Kidney (tissue), 14 donors: ENCODE measurements around the gene ABLIM3. TPM values are rescaled to one million over a fixed set of nuclear protein-coding genes. Genes with fewer than 3 reads are reported as not detected.
"Not testable (repeated sequence)": the region's sequence is repeated elsewhere in the genome, so short reads cannot be mapped to it uniquely, and the experiment has no call there.

ENCODE experiments used
- DNase-seq, 5 donors: peaks; one replicate each; pipeline ENCODE4 v3.0.0-alpha.2; 2013 to 2020
- FAIRE-seq: peaks from 2 replicates; lab custom pipeline; 2012; peaks lifted over from hg19 to GRCh38; lab: Jason Lieb, UNC
- H3K27ac ChIP-seq, 2 donors: one replicate each; pipeline ENCODE4 v1.7.0; 2013; ENCODE audit warnings: low read depth in 2 of 2, low read length in 2 of 2, inconsistent platforms in 1 of 2
- H3K27me3 ChIP-seq: one replicate; pipeline ENCODE4 v1.7.1; 2013; ENCODE audit warnings: low read length, inconsistent platforms; ENCODE audit not compliant: control insufficient read depth, insufficient read depth
- H3K36me3 ChIP-seq, 3 donors: one replicate each; pipeline versions ENCODE4 v1.7.0 to v1.7.1; 2013; ENCODE audit warnings: low read length in 3 of 3, control low read depth in 1 of 3, inconsistent platforms in 1 of 3; ENCODE audit not compliant: insufficient read depth in 3 of 3, control insufficient read depth in 2 of 3
- H3K4me1 ChIP-seq, 3 donors: one replicate each; pipeline versions ENCODE4 v1.7.0 to v1.7.1; 2013; ENCODE audit warnings: low read length in 3 of 3, inconsistent platforms in 1 of 3, low read depth in 1 of 3; ENCODE audit not compliant: control insufficient read depth in 2 of 3, insufficient read depth in 2 of 3
- H3K4me3 ChIP-seq, 3 donors: one replicate each; pipeline versions ENCODE4 v1.7.0 to v1.8.1; 2013; ENCODE audit warnings: low read length in 3 of 3, control low read depth in 1 of 3, inconsistent platforms in 1 of 3
- H3K9ac ChIP-seq, 3 donors: one replicate each; pipeline versions ENCODE4 v1.7.0 to v1.7.1; 2013; ENCODE audit warnings: low read length in 3 of 3, control low read depth in 1 of 3, inconsistent platforms in 1 of 3
- H3K9me3 ChIP-seq, 3 donors: one replicate each; pipeline versions ENCODE4 v1.7.0 to v1.7.1; 2013; ENCODE audit warnings: low read length in 3 of 3, control low read depth in 1 of 3, inconsistent platforms in 1 of 3; ENCODE audit not compliant: control insufficient read depth in 2 of 3, insufficient read depth in 1 of 3
- CTCF ChIP-seq: IDR thresholded peaks from 3 replicates; pipeline ENCODE4 v1.5.1; 2012; ENCODE audit warnings: mild to moderate bottlenecking, moderate library complexity, borderline replicate concordance; ENCODE audit not compliant: insufficient read depth; ENCODE audit errors: extremely low read depth
- intact Hi-C: fragments of 100-400 bp; cut with DNase I; formaldehyde crosslinking; loops from one replicate; pipeline ENCODE4 v1.11.1; 2022
- polyA plus RNA-seq: library from polyadenylated mRNA; stranded (reverse); fragments of 350-450 nt; fragmentation: Illumina TruSeq; extraction: RNeasy Lipid Tissue Mini Kit (QIAGEN cat#74804); gene quantifications from one replicate; pipeline ENCODE4 v1.2.3, GENCODE V29; 2014; ENCODE audit warnings: low read depth, low replicate concordance; ENCODE audit not compliant: insufficient read depth
- total RNA-seq: library from RNA; stranded (reverse); fragmentation: NEBNext Ultra II Directional; extraction: Animal tissue kit (Norgen Biotek cat#: 25700); gene quantifications from one replicate; pipeline ENCODE4 v1.2.1, GENCODE V29; 2021
- donor health status: control.
- donor health status: control.
- donor health status: control.
- donor health status: control.
- donor health status: control.
- donor health status: DM: yes; HTN: yes; CAD: no.
- donor health status: Normal renal cell carcinoma (clear cell type).

The ABLIM3 gene
- total and polyA plus RNA-seq, 2 donors from 2014 or later, result 20.1 to 21.7 TPM

GRCh38 chr5:149182241-149182640, 40.9 kb downstream of the ABLIM3 start:
- Histone ChIP-seq H3K4me1 (peaks cover 0 to 4% (median 0%) of the 10 kb centered on the region in 3 donors), H3K27me3 (no peaks in the 10 kb centered on the region), H3K9ac (no peak overlapping the region), H3K36me3 (no peaks in the 10 kb centered on the region), H3K4me3 (no peak overlapping the region), H3K9me3 (no peaks in the 10 kb centered on the region), H3K27ac (no peak overlapping the region)
- TF ChIP-seq CTCF, result no peak
- intact Hi-C loops, result no loop called here
- DNase-seq, result no peak
- no peak for FAIRE-seq

GRCh38 chr5:149185067-149185466, 43.8 kb downstream of the ABLIM3 start:
- intact Hi-C loops, result no loop called here
- Histone ChIP-seq H3K4me1 (peaks cover 0 to 4% (median 0%) of the 10 kb centered on the region in 3 donors), H3K9ac (no peak overlapping the region), H3K9me3 (no peaks in the 10 kb centered on the region), H3K4me3 (no peak overlapping the region), H3K36me3 (no peaks in the 10 kb centered on the region), H3K27me3 (no peaks in the 10 kb centered on the region), H3K27ac (no peak overlapping the region)
- FAIRE-seq, result no peak
- TF ChIP-seq CTCF, result no peak
- DNase-seq, result no peak

GRCh38 chr5:149186506-149186905, 45.2 kb downstream of the ABLIM3 start:
- intact Hi-C loops, result no loop called here
- FAIRE-seq, result no peak
- TF ChIP-seq CTCF, result no peak

GRCh38 chr5:149187617-149188016, 46.3 kb downstream of the ABLIM3 start:
- H3K4me1 ChIP-seq, H3K36me3 ChIP-seq, H3K4me3 ChIP-seq, H3K9me3 ChIP-seq, intact Hi-C loops, H3K27ac ChIP-seq, DNase-seq, H3K9ac ChIP-seq, H3K27me3 ChIP-seq, FAIRE-seq: not testable (repeated sequence)

More at GRCh38 chr5:149186506-149186905, 45.2 kb downstream of the ABLIM3 start:
- Histone ChIP-seq H3K36me3 (no peaks in the 10 kb centered on the region), H3K27ac (no peak overlapping the region), H3K4me3 (no peak overlapping the region), H3K9me3 (no peaks in the 10 kb centered on the region), H3K27me3 (no peaks in the 10 kb centered on the region), H3K9ac (no peak overlapping the region), H3K4me1 (peaks cover 0 to under 1% (median 0%) of the 10 kb centered on the region in 3 donors)
- DNase-seq, result no peak
